Fibroblast of the aortic adventitia (primary cell): ENCODE results near the gene HIVEP2. TPM values are rescaled to one million over a fixed set of nuclear protein-coding genes. Genes with fewer than 3 reads are reported as not detected.

ENCODE experiments used
- DNase-seq: peaks from one replicate; pipeline ENCODE4 v3.0.0-alpha.2; 2010; ENCODE audit warnings: low read depth
- H3K4me3 ChIP-seq: 2 replicates; pipeline ENCODE4 v1.5.1; 2011; ENCODE audit warnings: low read depth, mild to moderate bottlenecking, control low read depth, low read length, moderate library complexity
- CTCF ChIP-seq: IDR thresholded peaks from 2 replicates; pipeline ENCODE4 v1.5.1; 2011; ENCODE audit warnings: mild to moderate bottlenecking, low read length, control low read depth, inconsistent platforms; ENCODE audit not compliant: insufficient read depth
- total RNA-seq: library from RNA; depleted of rRNA; stranded (reverse); fragments of >200 nt; gene quantifications from 2 replicates; pipeline ENCODE4 v1.2.3, GENCODE V29; 2012; ENCODE audit warnings: low replicate concordance

The HIVEP2 gene
- total RNA-seq, 1 donor = 23.1 TPM

- no peak for TF ChIP-seq CTCF
- no peak overlapping the region for H3K4me3 ChIP-seq
- no peak for DNase-seq
Measured at GRCh38 chr6:142913036-142913510, 31.9 kb downstream of the HIVEP2 start.

GRCh38 chr6:142912125-142912524, 32.9 kb downstream of the HIVEP2 start:
- TF ChIP-seq CTCF = no peak

GRCh38 chr6:142911430-142911829, 33.5 kb downstream of the HIVEP2 start:
- H3K4me3 ChIP-seq = no peak overlapping the region
- no peak for TF ChIP-seq CTCF
- DNase-seq = no peak

More at GRCh38 chr6:142912125-142912524, 32.9 kb downstream of the HIVEP2 start:
- no peak overlapping the region for H3K4me3 ChIP-seq
- DNase-seq = no peak

GRCh38 chr6:142909686-142910085, 35.3 kb downstream of the HIVEP2 start:
- H3K4me3 ChIP-seq = no peak overlapping the region
- DNase-seq = no peak
- TF ChIP-seq CTCF = no peak

GRCh38 chr6:142908235-142908634, 36.7 kb downstream of the HIVEP2 start:
- no peak overlapping the region for H3K4me3 ChIP-seq
- TF ChIP-seq CTCF = no peak
- DNase-seq = no peak

- no peak for TF ChIP-seq CTCF
- DNase-seq = no peak
- H3K4me3 ChIP-seq = no peak overlapping the region
Measured at GRCh38 chr6:142907544-142907943, 37.4 kb downstream of the HIVEP2 start.

GRCh38 chr6:142906945-142907470, 38.0 kb downstream of the HIVEP2 start:
- no peak overlapping the region for H3K4me3 ChIP-seq
- no peak for DNase-seq
- no peak for TF ChIP-seq CTCF
